Fibroblast of the aortic adventitia (primary cell): Measurements from ENCODE around the gene ZNRF3. TPM values are rescaled to one million over a fixed set of nuclear protein-coding genes. Genes with fewer than 3 reads are reported as not detected.

Source experiments
- DNase-seq: peaks from one replicate; pipeline ENCODE4 v3.0.0-alpha.2; 2010; ENCODE audit warnings: low read depth
- H3K4me3 ChIP-seq: 2 replicates; pipeline ENCODE4 v1.5.1; 2011; ENCODE audit warnings: low read depth, mild to moderate bottlenecking, control low read depth, low read length, moderate library complexity
- CTCF ChIP-seq: IDR thresholded peaks from 2 replicates; pipeline ENCODE4 v1.5.1; 2011; ENCODE audit warnings: mild to moderate bottlenecking, low read length, control low read depth, inconsistent platforms; ENCODE audit not compliant: insufficient read depth
- total RNA-seq: library from RNA; depleted of rRNA; stranded (reverse); fragments of >200 nt; gene quantifications from 2 replicates; pipeline ENCODE4 v1.2.3, GENCODE V29; 2012; ENCODE audit warnings: low replicate concordance

ZNRF3 gene
- total RNA-seq, 1 donor = 4.4 TPM

GRCh38 chr22:28983190-28983589, 99.8 kb downstream of the ZNRF3 start:
- H3K4me3 ChIP-seq = no peak overlapping the region
- no peak for TF ChIP-seq CTCF
- no peak for DNase-seq

DNA sequence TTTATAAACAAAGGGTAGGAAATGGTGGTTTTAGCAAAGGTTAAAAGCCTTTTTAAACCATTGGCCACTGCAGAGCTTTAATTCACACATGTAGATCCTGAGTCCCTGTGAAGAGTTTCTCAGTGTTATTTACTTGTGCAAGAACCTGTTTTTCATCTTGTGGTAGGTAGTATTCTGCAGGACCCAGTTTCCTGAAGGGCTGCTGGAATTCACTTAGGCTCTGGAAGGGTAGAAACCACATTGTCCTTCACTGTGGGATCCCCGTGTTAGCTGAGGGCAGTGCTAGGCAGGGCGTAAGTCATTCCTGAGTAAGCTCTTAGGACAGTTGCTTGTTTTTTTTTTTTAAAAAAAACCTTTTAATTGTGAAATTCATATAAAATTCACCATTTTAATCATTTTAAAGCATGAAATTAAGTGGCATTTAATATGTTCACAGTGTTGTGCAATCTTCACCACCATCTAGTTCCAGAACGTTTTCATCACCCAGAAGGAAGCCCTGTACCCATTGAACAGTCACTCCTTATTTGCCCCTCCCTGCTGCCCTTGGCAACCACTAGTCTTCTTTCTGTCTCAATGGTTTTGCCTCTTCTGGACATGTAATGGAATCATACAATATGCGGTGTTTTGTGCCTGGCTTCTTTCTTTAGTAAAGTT, 100.5 kb downstream of the ZNRF3 start:
- peak; percentile 40 for DNase-seq
- no peak for TF ChIP-seq CTCF
- no peak overlapping the region for H3K4me3 ChIP-seq

- no peak overlapping the region for H3K4me3 ChIP-seq
- no peak for TF ChIP-seq CTCF
- no peak for DNase-seq
Observed at GRCh38 chr22:28984482-28985158, 101.2 kb downstream of the ZNRF3 start.

- no peak for TF ChIP-seq CTCF
- no peak for DNase-seq
- H3K4me3 ChIP-seq = no peak overlapping the region
Observed at GRCh38 chr22:28985581-28986290, 102.4 kb downstream of the ZNRF3 start.

DNA sequence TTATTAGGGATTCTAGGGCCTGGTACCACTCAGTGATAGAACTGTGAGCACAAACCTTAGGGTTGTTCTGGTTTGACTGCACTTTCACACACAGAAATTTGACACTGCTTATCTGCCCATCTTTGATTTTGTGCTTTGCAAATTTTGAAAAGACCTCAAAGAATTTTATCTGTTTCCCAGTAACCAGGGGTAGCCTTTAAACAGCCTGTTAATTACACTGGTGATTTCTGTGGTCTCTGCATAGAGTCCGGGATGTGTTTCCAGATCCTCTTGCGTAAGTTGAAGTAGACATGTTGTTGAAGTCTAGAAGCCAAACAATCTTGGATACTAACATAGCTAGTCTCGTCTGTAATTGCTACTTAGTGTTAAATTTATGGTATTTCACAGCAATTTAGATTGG, 103.0 kb downstream of the ZNRF3 start:
- H3K4me3 ChIP-seq = no peak overlapping the region
- DNase-seq = peak; percentile 40
- TF ChIP-seq CTCF = no peak

GRCh38 chr22:28988457-28988856, 105.1 kb downstream of the ZNRF3 start:
- DNase-seq = no peak
- no peak for TF ChIP-seq CTCF
- no peak overlapping the region for H3K4me3 ChIP-seq
